Measurements from ENCODE around the gene AP1B1. TPM values are rescaled to one million over a fixed set of nuclear protein-coding genes. Genes with fewer than 3 reads are reported as not detected.

Gene AP1B1
- total RNA-seq, 2 donors from 2014 or later: 53.7 to 63.0 TPM

Small RNA genes within 50 kb of the gene (microRNA-seq; reads per million reads assigned to microRNA genes)
- gene MIR3653 (ENCODE audit: borderline microRNAs expressed in 2 of 2): 7.0 to 18.1 reads per million in 2 donors

Other genes with a start within 250 kb of the AP1B1 start
- gene EMID1, start 182.7 kb downstream of the AP1B1 start, total RNA-seq: 1 to 10 TPM; 1.4 to 2.4 TPM
- gene RHBDD3, start 120.6 kb downstream of the AP1B1 start, total RNA-seq: 10 to 100 TPM; 11.8 to 17.6 TPM
- 100 to 1,000 TPM; 155 to 168 TPM for gene EWSR1, start 120.3 kb downstream of the AP1B1 start, total RNA-seq
- gene GAS2L1, start 81.9 kb downstream of the AP1B1 start, total RNA-seq: 10 to 100 TPM; 25.0 to 25.4 TPM
- gene RASL10A, start 72.9 kb downstream of the AP1B1 start, total RNA-seq: 1 to 10 TPM in 1 of 2 donors, under 1 TPM in 1; 0.71 to 1.9 TPM
- gene RFPL1, start 50.0 kb upstream of the AP1B1 start, total RNA-seq: not detected
- under 1 TPM; 0.33 to 0.42 TPM for gene NEFH, start 91.6 kb upstream of the AP1B1 start, total RNA-seq
- 10 to 100 TPM; 33.9 to 35.7 TPM for gene THOC5, start 165.2 kb upstream of the AP1B1 start, total RNA-seq
- gene NIPSNAP1, start 192.5 kb upstream of the AP1B1 start, total RNA-seq: 10 to 100 TPM in 1 of 2 donors, 1 to 10 TPM in 1; 8.9 to 14.9 TPM
- 10 to 100 TPM; 36.8 to 37.0 TPM for gene NF2, start 215.1 kb upstream of the AP1B1 start, total RNA-seq

Data from posterior vena cava (tissue), 2 donors.